Keratinocyte (primary cell): ENCODE data around the gene ETF1. TPM values are rescaled to one million over a fixed set of nuclear protein-coding genes. Genes with fewer than 3 reads are reported as not detected.

Experiments
- DNase-seq: peaks from one replicate; pipeline ENCODE4 v3.0.0-alpha.2; 2011; ENCODE audit warnings: low read depth, missing footprints, low spot score
- FAIRE-seq: peaks from 2 replicates; lab custom pipeline; 2011; peaks lifted over from hg19 to GRCh38; lab: Jason Lieb, UNC
- H2AFZ ChIP-seq: 2 replicates; pipeline ENCODE4 v1.6.0; 2012; ENCODE audit warnings: low read length, control low read depth, inconsistent platforms; ENCODE audit not compliant: control insufficient read depth
- H3K27ac ChIP-seq: 2 replicates; pipeline ENCODE4 v1.5.1; 2011; ENCODE audit warnings: low read length; ENCODE audit not compliant: control insufficient read depth, insufficient read depth
- H3K27me3 ChIP-seq: 3 replicates; pipeline ENCODE4 v1.6.0; 2011; ENCODE audit warnings: low read length; ENCODE audit not compliant: control insufficient read depth, insufficient read depth; ENCODE audit errors: extremely low read depth
- H3K36me3 ChIP-seq, 2 experiments: 2 replicates in 1 of 2; 3 replicates in 1 of 2; pipeline ENCODE4 v1.5.1; 2011; ENCODE audit warnings: low read length in 2 of 2, mild to moderate bottlenecking in 1 of 2; ENCODE audit not compliant: control insufficient read depth in 2 of 2, insufficient read depth in 2 of 2; ENCODE audit errors: extremely low read depth in 1 of 2
- H3K4me1 ChIP-seq: 3 replicates; pipeline ENCODE4 v1.5.1; 2011; ENCODE audit warnings: low read length; ENCODE audit not compliant: control insufficient read depth, insufficient read depth; ENCODE audit errors: extremely low read depth
- H3K4me2 ChIP-seq: 3 replicates; pipeline ENCODE4 v1.6.0; 2011; ENCODE audit warnings: low read depth, low read length; ENCODE audit not compliant: control insufficient read depth, insufficient read depth; ENCODE audit errors: extremely low read depth
- H3K4me3 ChIP-seq, 3 experiments: fragments of 200-600 bp in 1 of 3; sonication (generic) in 1 of 3; 2 replicates in 2 of 3; 3 replicates in 1 of 3; pipeline ENCODE4 v1.5.1; 2011 to 2016; ENCODE audit warnings: low read length in 3 of 3, mild to moderate bottlenecking in 3 of 3, control low read depth in 2 of 3, inconsistent platforms in 1 of 3, low read depth in 1 of 3, mixed read lengths in 1 of 3, mixed run types in 1 of 3, moderate library complexity in 1 of 3; ENCODE audit not compliant: control insufficient read depth in 2 of 3, insufficient read depth in 2 of 3; ENCODE audit errors: extremely low read depth in 1 of 3
- H3K79me2 ChIP-seq: 2 replicates; pipeline ENCODE4 v1.6.0; 2012; ENCODE audit warnings: low read length; ENCODE audit not compliant: control insufficient read depth, insufficient read depth
- H3K9ac ChIP-seq: 3 replicates; pipeline ENCODE4 v1.6.0; 2011; ENCODE audit warnings: low read length; ENCODE audit not compliant: control insufficient read depth, insufficient read depth; ENCODE audit errors: extremely low read depth
- H3K9me1 ChIP-seq: 3 replicates; pipeline ENCODE4 v1.6.0; 2011; ENCODE audit warnings: low read length; ENCODE audit not compliant: control insufficient read depth, insufficient read depth; ENCODE audit errors: extremely low read depth
- H3K9me3 ChIP-seq: 2 replicates; pipeline ENCODE4 v1.5.1; 2012; ENCODE audit warnings: low read depth, low read length; ENCODE audit not compliant: control insufficient read depth
- H4K20me1 ChIP-seq: 3 replicates; pipeline ENCODE4 v1.6.0; 2011; ENCODE audit warnings: low read length; ENCODE audit not compliant: control insufficient read depth, insufficient read depth; ENCODE audit errors: extremely low read depth
- CTCF ChIP-seq, 3 experiments: IDR thresholded peaks in 1 of 3; conservative IDR thresholded peaks in 1 of 3; optimal IDR thresholded peaks in 1 of 3; 2 replicates in 2 of 3; 3 replicates in 1 of 3; pipeline versions ENCODE3 to v1.5.1; 2011; ENCODE audit warnings: low read length in 3 of 3, mild to moderate bottlenecking in 3 of 3, moderate library complexity in 2 of 3, control low read depth in 1 of 3, inconsistent platforms in 1 of 3; ENCODE audit not compliant: insufficient read depth in 2 of 3; ENCODE audit errors: extremely low read depth in 1 of 3
- EZH2 ChIP-seq: IDR thresholded peaks from one replicate; pipeline ENCODE4 v1.6.1; 2012; ENCODE audit warnings: inconsistent platforms, mild to moderate bottlenecking, low read length, moderate library complexity
- dilution Hi-C: fragments of 300-500 bp; cut with MboI; formaldehyde crosslinking; loops from one replicate; pipeline ENCODE4 v1.7.0; 2020; ENCODE audit warnings: low sequenced_read_pairs; ENCODE audit not compliant: extremely low pct_ligation_motif_present
- polyA plus RNA-seq, 5 experiments: library from polyadenylated mRNA; depleted of rRNA in 3 of 5; stranded (reverse) in 3 of 5; stranded (forward) in 1 of 5; unstranded in 1 of 5; fragments of >200 nt; gene quantifications; 1 replicate in 1 of 5; 2 replicates in 3 of 5; 3 replicates in 1 of 5; pipeline versions ENCODE4 v1.2.1 to v1.2.3, GENCODE V29; 2011 to 2012; ENCODE audit warnings: missing spikeins in 2 of 5, low read depth in 1 of 5, low replicate concordance in 1 of 5

Gene ETF1
- polyA plus RNA-seq, 1 donor (not counting 4 experiments of a cell fraction or from before 2014, with no cell fraction given): 137 TPM

- no peak for FAIRE-seq
- TF ChIP-seq CTCF (optimal IDR thresholded peaks at IDR 0.05 in 1 of 3, IDR thresholded peaks at IDR 0.05 in 1 of 3, conservative IDR thresholded peaks at IDR 0.05 in 1 of 3; ENCODE audit: extremely low read depth in 1 of 3, insufficient read depth in 2 of 3, low read length in 3 of 3): no peak
- no peak for TF ChIP-seq EZH2
- Histone ChIP-seq H3K4me2 (no peak overlapping the region), H4K20me1 (peaks cover 7% of the 10 kb centered on the region), H3K4me1 (no peaks in the 10 kb centered on the region), H3K36me3 (peaks cover 24 to 37% of the 10 kb centered on the region in 2 experiments), H3K9ac (no peak overlapping the region), H3K27me3 (no peaks in the 10 kb centered on the region), H3K79me2 (peaks cover 8% of the 10 kb centered on the region), H3K9me1 (no peaks in the 10 kb centered on the region), H3K9me3 (no peaks in the 10 kb centered on the region), H3K27ac (no peak overlapping the region), H3K4me3 (no peak overlapping the region), H2AFZ (no peak overlapping the region)
- DNase-seq: no peak
- dilution Hi-C loops: no loop called here
Measured at GRCh38 chr5:138553437-138554095, 10.5 kb upstream of the ETF1 start.

DNA sequence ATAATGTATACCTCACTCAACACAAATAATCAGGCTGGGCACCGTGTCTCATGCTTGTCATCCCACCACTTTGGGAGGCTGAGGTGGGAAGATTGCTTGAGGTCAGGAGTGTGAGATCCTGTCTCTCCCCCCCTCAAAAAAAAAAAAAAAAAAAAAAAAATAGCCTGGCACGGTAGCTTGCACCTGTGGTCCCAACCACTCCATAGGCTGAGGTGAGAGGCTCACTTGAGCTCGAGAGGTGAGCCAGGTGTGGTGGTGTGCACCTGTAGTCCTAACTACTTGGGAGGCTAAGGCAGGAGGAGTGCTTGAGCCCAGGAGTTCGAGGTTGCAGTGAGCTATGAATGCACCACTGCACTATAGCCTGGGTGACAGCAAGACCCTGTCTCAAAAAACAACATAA, 9.6 kb upstream of the ETF1 start:
- Histone ChIP-seq H3K9me3 (no peaks in the 10 kb centered on the region), H2AFZ (no peak overlapping the region), H3K27me3 (no peaks in the 10 kb centered on the region), H3K4me1 (no peaks in the 10 kb centered on the region), H3K36me3 (peaks cover 20 to 28% of the 10 kb centered on the region in 2 experiments), H3K27ac (no peak overlapping the region), H3K9ac (no peak overlapping the region), H3K4me3 (no peak overlapping the region), H4K20me1 (peaks cover 7% of the 10 kb centered on the region), H3K4me2 (no peak overlapping the region), H3K79me2 (peaks cover 12% of the 10 kb centered on the region), H3K9me1 (no peaks in the 10 kb centered on the region)
- FAIRE-seq: no peak
- dilution Hi-C loops: no loop called here
- no peak for DNase-seq
- TF ChIP-seq CTCF (optimal IDR thresholded peaks at IDR 0.05 in 1 of 3, IDR thresholded peaks at IDR 0.05 in 1 of 3, conservative IDR thresholded peaks at IDR 0.05 in 1 of 3; ENCODE audit: extremely low read depth in 1 of 3, insufficient read depth in 2 of 3, low read length in 3 of 3) (no peak), EZH2 (no peak)
